ENCODE data around the gene MTA3. TPM values are rescaled to one million over a fixed set of nuclear protein-coding genes. Genes with fewer than 3 reads are reported as not detected.

MTA3 gene
- total and polyA plus RNA-seq, 8 donors: 23.9 to 82.8 (median 70.6) TPM

DNA sequence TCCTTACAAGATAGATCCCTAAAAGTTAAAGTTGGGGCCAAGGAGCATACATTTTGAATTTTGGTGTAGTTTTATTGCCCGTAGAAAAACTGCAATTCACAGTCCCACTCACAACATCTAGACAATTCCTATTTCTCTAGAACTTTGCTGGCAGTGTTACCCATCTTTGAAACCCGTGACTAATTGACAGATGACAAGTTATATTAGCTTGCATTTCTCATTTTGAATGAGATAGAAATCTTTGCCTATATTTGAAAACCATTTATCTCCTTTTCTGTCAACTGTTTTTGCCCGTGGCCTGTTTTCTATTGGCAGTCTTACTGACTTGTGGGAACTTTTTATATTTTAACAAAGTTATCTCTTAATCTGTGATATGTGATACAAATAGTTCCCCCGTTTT, 145.5 kb downstream of the MTA3 start:
- no peak overlapping the region for H3K4me3 ChIP-seq
- ATAC-seq (no peak), DNase-seq (no peak)
- TF ChIP-seq, protein P1, sequence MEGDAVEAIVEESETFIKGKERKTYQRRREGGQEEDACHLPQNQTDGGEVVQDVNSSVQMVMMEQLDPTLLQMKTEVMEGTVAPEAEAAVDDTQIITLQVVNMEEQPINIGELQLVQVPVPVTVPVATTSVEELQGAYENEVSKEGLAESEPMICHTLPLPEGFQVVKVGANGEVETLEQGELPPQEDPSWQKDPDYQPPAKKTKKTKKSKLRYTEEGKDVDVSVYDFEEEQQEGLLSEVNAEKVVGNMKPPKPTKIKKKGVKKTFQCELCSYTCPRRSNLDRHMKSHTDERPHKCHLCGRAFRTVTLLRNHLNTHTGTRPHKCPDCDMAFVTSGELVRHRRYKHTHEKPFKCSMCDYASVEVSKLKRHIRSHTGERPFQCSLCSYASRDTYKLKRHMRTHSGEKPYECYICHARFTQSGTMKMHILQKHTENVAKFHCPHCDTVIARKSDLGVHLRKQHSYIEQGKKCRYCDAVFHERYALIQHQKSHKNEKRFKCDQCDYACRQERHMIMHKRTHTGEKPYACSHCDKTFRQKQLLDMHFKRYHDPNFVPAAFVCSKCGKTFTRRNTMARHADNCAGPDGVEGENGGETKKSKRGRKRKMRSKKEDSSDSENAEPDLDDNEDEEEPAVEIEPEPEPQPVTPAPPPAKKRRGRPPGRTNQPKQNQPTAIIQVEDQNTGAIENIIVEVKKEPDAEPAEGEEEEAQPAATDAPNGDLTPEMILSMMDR (IDR thresholded peaks at IDR 0.05): no peak
- intact Hi-C loops (cut with DNase I): no loop called here
- no peaks in the 10 kb centered on the region for H3K27me3 ChIP-seq
- H3K4me1 ChIP-seq: no peaks in the 10 kb centered on the region
- H3K36me3 ChIP-seq: peaks cover 0 to 5% of the 10 kb centered on the region in 2 donors
- H3K9me3 ChIP-seq: no peaks in the 10 kb centered on the region
- H3K27ac ChIP-seq: no peak overlapping the region

DNA sequence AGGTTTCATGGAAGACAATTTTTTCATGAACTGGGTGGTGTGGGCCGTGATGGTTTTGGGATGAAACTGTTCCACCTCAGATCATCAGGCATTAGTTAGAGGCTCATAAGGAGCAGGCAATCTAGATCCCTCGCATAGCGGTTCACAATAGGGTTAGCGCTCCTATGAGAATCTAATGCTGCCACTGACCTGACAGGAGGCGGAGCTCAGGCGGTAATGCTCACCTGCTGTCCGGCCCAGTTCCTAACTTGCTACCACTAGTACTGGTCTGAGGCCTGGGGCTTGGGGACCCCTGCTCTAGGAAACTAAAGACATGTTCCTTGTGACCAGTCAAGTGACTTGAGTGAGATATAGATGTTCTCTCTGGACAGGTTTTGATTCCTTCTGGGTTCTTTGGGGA, 146.3 kb downstream of the MTA3 start:
- intact Hi-C loops (cut with DNase I): no loop called here
- H3K27ac ChIP-seq: no peak overlapping the region

DNA sequence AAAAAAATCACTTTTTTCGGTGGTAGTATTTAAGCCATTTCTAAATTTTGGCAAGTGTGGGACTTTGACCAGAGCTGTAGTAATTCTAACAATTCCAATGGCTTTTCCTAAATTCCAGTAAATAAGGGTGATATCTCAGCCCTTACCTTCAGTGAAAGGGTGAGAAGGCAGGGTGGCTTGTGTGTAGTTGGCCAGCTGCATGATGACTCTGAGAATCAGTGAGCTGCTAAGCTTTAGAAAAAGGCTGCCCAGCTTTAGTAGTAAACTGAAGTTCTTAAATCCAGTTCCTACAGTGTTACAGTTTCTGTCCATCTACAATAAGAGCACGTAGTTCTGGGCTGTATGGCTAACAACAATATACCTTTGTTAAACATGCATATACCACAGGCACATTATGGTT, 153.5 kb downstream of the MTA3 start:
- Histone ChIP-seq H3K27me3 (no peaks in the 10 kb centered on the region), H3K27ac (peak overlapping the region in 1 of 2 donors; percentile 23), H3K9me3 (no peaks in the 10 kb centered on the region), H3K36me3 (no peaks in the 10 kb centered on the region), H3K4me1 (no peaks in the 10 kb centered on the region), H3K4me3 (no peak overlapping the region)
- DNase-seq: no peak
- TF ChIP-seq, protein P1 (IDR thresholded peaks at IDR 0.05): no peak
- intact Hi-C loops (cut with DNase I): no loop called here
- peak; percentile 10 for ATAC-seq

More for the DNA sequence above, 146.3 kb downstream of the MTA3 start:
- Histone ChIP-seq H3K9me3 (no peaks in the 10 kb centered on the region), H3K27me3 (no peaks in the 10 kb centered on the region), H3K4me3 (no peak overlapping the region), H3K36me3 (no peaks in the 10 kb centered on the region), H3K4me1 (no peaks in the 10 kb centered on the region)
- no peak for DNase-seq
- no peak for ATAC-seq
- TF ChIP-seq, protein P1 (IDR thresholded peaks at IDR 0.05): no peak

DNA sequence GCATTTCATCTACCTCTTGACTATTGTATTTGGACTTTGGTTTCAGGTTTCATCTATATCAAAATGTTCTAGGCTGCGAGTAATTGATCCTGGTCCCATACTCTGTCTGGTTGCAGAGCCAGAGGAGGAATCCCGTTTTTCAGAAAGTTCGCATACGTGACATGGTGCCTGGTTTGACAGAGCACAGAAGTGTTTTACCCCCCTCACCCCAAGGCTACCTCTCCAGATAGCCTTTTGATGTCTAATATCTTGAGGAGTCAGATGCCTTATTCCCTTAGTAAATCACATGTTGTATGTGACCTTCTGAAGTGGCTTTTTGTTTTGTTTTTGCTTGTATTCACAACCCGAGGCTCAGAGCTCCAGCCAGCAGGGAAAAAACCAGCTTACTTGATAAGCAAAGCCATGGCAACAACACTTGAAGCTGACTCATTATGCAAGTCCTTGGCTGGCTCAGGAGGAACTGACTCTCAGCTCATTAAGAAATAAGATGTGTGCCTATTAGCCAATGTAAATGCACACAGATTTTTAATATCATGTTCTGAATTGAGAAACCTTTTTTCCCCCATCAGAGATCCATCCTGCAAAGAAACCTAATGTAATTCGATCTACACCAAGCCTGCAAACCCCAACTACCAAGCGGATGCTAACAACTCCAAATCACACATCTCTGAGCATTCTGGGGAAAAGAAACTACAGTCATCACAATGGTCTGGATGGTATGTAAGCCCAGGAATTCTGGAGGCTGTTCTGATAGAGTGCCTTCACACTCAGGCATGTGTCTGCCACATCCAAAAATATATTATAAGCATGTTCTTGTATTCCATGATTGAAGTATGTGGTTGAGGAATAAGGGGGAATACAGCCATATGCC, 154.1 kb downstream of the MTA3 start:
- H3K4me1 ChIP-seq: no peaks in the 10 kb centered on the region
- H3K36me3 ChIP-seq: no peaks in the 10 kb centered on the region
- no peaks in the 10 kb centered on the region for H3K27me3 ChIP-seq
- H3K4me3 ChIP-seq: no peak overlapping the region
- TF ChIP-seq, protein P1 (IDR thresholded peaks at IDR 0.05): no peak
- intact Hi-C loops (cut with DNase I): no loop called here
- no peaks in the 10 kb centered on the region for H3K9me3 ChIP-seq
- peak in 3 of 4 donors; percentile 79 to 94 (median 92) for DNase-seq
- peak overlapping the region; percentile 23 to 57 for H3K27ac ChIP-seq
- peak; percentile 94 for ATAC-seq

DNA sequence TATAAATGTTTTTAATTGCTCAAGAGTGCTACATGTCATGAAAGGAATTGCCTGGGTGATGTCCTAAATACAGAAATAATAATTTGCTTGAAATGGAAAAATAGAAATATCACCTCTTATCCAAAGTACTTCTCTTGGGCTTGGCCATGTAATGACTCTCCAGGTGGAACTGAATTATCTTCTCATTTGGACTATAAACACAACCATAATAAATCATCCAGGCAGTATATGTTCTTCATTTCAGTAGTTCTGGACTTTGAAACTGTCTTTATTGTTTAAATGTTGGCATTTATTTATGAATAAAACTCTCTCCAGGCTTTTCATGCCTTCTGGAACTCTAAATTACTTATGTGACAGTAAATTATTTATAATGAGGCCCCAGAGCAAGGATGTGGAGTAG, 155.0 kb downstream of the MTA3 start:
- H3K27ac ChIP-seq: peak overlapping the region in 1 of 2 donors; percentile 57
- H3K4me3 ChIP-seq: no peak overlapping the region
- H3K9me3 ChIP-seq: no peaks in the 10 kb centered on the region
- TF ChIP-seq, protein P1 (IDR thresholded peaks at IDR 0.05): no peak
- ATAC-seq (no peak), DNase-seq (no peak)
- H3K4me1 ChIP-seq: no peaks in the 10 kb centered on the region
- intact Hi-C loops (cut with DNase I): no loop called here
- no peaks in the 10 kb centered on the region for H3K36me3 ChIP-seq
- H3K27me3 ChIP-seq: no peaks in the 10 kb centered on the region
